ENCODE measurements around the gene ANKLE2.

ANKLE2 gene

DNA sequence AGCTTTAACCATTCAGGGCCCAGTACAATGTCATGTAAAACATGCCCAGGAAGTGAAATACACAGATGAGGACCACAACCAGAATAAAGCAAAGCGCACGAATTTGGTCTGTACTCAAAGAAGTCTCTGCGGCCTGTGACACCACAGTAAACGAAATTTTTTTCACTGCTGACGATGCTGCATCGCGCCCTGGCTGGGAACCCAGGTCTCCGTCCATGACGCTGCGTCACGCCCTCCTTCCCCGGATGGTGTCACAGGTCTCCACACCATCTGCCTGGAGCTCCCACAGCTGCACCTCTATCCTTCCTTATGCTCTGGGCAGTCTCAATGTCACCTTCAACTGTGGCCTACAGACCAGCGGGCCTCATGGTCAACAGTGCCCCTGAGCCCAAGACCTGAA lies 17.8 kb downstream of the ANKLE2 start:
- no peak overlapping the region for H3K4me2 ChIP-seq (ENCODE audit: low read depth, low read length, poor library complexity, severe bottlenecking)
- no peak overlapping the region for H3K9ac ChIP-seq (ENCODE audit: low read length)
- H3K9me2 ChIP-seq (replicated peaks; ENCODE audit: insufficient read depth, low read length): no peaks in the 10 kb centered on the region
- H3K4me3 ChIP-seq (ENCODE audit: insufficient read depth, low read length, poor library complexity, severe bottlenecking): no peak overlapping the region
- no peaks in the 10 kb centered on the region for H3K27me3 ChIP-seq (ENCODE audit: low read length)
- H3K79me2 ChIP-seq (ENCODE audit: insufficient read depth, low read length): peaks cover 50% of the 10 kb centered on the region
- no peak overlapping the region for H3K27ac ChIP-seq (ENCODE audit: low read depth, low read length)
- H3F3A ChIP-seq (ENCODE audit: insufficient read depth): 0 out of 2 replicates have a peak, but pooled peaks cover 2% of the 10 kb centered on the region
- TF ChIP-seq CTCF (IDR thresholded peaks at IDR 0.05; ENCODE audit: insufficient read depth, low read length, poor library complexity, severe bottlenecking) (no peak), EZH2phosphoT487 (conservative IDR thresholded peaks at IDR 0.05; ENCODE audit: low read length) (no peak)
- peaks cover 9% of the 10 kb centered on the region; the same call in 1 of the 2 replicates for H4K20me1 ChIP-seq (ENCODE audit: low read depth, low read length)
- no peaks in the 10 kb centered on the region for H3K9me3 ChIP-seq (ENCODE audit: insufficient read depth, low read length)
- H2AFZ ChIP-seq (ENCODE audit: low read depth, low read length, severe bottlenecking): no peak overlapping the region
- peaks cover 53% of the 10 kb centered on the region for H3K36me3 ChIP-seq (ENCODE audit: low read length)

GRCh38 chr12:132741620-132742019 lies 20.0 kb downstream of the ANKLE2 start:
- Histone ChIP-seq H3K27me3 (ENCODE audit: low read length) (no peaks in the 10 kb centered on the region), H3K79me2 (ENCODE audit: insufficient read depth, low read length) (peaks cover 46% of the 10 kb centered on the region), H3K9ac (ENCODE audit: low read length) (no peak overlapping the region), H3K9me2 (replicated peaks; ENCODE audit: insufficient read depth, low read length) (no peaks in the 10 kb centered on the region), H3F3A (ENCODE audit: insufficient read depth) (0 out of 2 replicates have a peak, but pooled peaks cover 2% of the 10 kb centered on the region), H3K9me3 (ENCODE audit: insufficient read depth, low read length) (no peaks in the 10 kb centered on the region), H3K36me3 (ENCODE audit: low read length) (peaks cover 45% of the 10 kb centered on the region), H2AFZ (ENCODE audit: low read depth, low read length, severe bottlenecking) (no peak overlapping the region), H3K4me2 (ENCODE audit: low read depth, low read length, poor library complexity, severe bottlenecking) (no peak overlapping the region), H3K27ac (ENCODE audit: low read depth, low read length) (no peak overlapping the region), H4K20me1 (ENCODE audit: low read depth, low read length) (peaks cover 9% of the 10 kb centered on the region; the same call in 1 of the 2 replicates), H3K4me3 (ENCODE audit: insufficient read depth, low read length, poor library complexity, severe bottlenecking) (no peak overlapping the region)
- TF ChIP-seq EZH2phosphoT487 (conservative IDR thresholded peaks at IDR 0.05; ENCODE audit: low read length): no peak
- TF ChIP-seq CTCF (IDR thresholded peaks at IDR 0.05; ENCODE audit: insufficient read depth, low read length, poor library complexity, severe bottlenecking): no peak

- Histone ChIP-seq H2AFZ (ENCODE audit: low read depth, low read length, severe bottlenecking) (no peak overlapping the region), H3K9ac (ENCODE audit: low read length) (no peak overlapping the region), H3F3A (ENCODE audit: insufficient read depth) (no peaks in the 10 kb centered on the region), H3K79me2 (ENCODE audit: insufficient read depth, low read length) (peaks cover 36% of the 10 kb centered on the region), H3K4me3 (ENCODE audit: insufficient read depth, low read length, poor library complexity, severe bottlenecking) (no peak overlapping the region), H3K36me3 (ENCODE audit: low read length) (peaks cover 43% of the 10 kb centered on the region), H3K27me3 (ENCODE audit: low read length) (no peaks in the 10 kb centered on the region), H3K9me2 (replicated peaks; ENCODE audit: insufficient read depth, low read length) (no peaks in the 10 kb centered on the region), H3K9me3 (ENCODE audit: insufficient read depth, low read length) (no peaks in the 10 kb centered on the region), H3K27ac (ENCODE audit: low read depth, low read length) (no peak overlapping the region), H3K4me2 (ENCODE audit: low read depth, low read length, poor library complexity, severe bottlenecking) (no peak overlapping the region), H4K20me1 (ENCODE audit: low read depth, low read length) (peaks cover 9% of the 10 kb centered on the region; the same call in 1 of the 2 replicates)
- TF ChIP-seq EZH2phosphoT487 (conservative IDR thresholded peaks at IDR 0.05; ENCODE audit: low read length) (no peak), CTCF (IDR thresholded peaks at IDR 0.05; ENCODE audit: insufficient read depth, low read length, poor library complexity, severe bottlenecking) (no peak)
These were observed 21.0 kb downstream of the ANKLE2 start for GRCh38 chr12:132740652-132741051.

Measured in SU-DHL-6 (cell line).